Measurements from ENCODE around the gene NXPE3. TPM values are rescaled to one million over a fixed set of nuclear protein-coding genes. Genes with fewer than 3 reads are reported as not detected.
"Not testable (repeated sequence)": the region's sequence is repeated elsewhere in the genome, so short reads cannot be mapped to it uniquely, and the experiment has no call there.

NXPE3 gene
- total RNA-seq, 1 donor from 2014 or later: 11.0 TPM

GRCh38 chr3:101858464-101859030 is 79.5 kb downstream of the NXPE3 start:
- Histone ChIP-seq H3K4me1 (ENCODE audit: control insufficient read depth in 3 of 3, insufficient read depth in 3 of 3, low read length in 3 of 3) (no peaks in the 10 kb centered on the region), H3K9me3 (ENCODE audit: control insufficient read depth in 3 of 3, low read length in 3 of 3) (no peaks in the 10 kb centered on the region), H3K27me3 (ENCODE audit: control insufficient read depth in 3 of 3, insufficient read depth in 3 of 3, low read length in 3 of 3) (no peaks in the 10 kb centered on the region), H3K4me3 (ENCODE audit: low read length in 3 of 3) (no peak overlapping the region), H3K36me3 (ENCODE audit: control insufficient read depth in 3 of 3, insufficient read depth in 3 of 3, low read length in 3 of 3) (peaks cover 32 to 66% (median 61%) of the 10 kb centered on the region in 3 donors), H3K9ac (ENCODE audit: low read depth in 1 of 3, low read length in 3 of 3) (no peak overlapping the region), H3K27ac (ENCODE audit: low read depth, low read length) (no peak overlapping the region)

GRCh38 chr3:101859882-101860448 is 81.0 kb downstream of the NXPE3 start:
- H3K9ac ChIP-seq (ENCODE audit: low read depth in 1 of 3, low read length in 3 of 3): no peak overlapping the region
- H3K27ac ChIP-seq (ENCODE audit: low read depth, low read length): no peak overlapping the region
- no peaks in the 10 kb centered on the region for H3K9me3 ChIP-seq (ENCODE audit: control insufficient read depth in 3 of 3, low read length in 3 of 3)
- H3K27me3 ChIP-seq (ENCODE audit: control insufficient read depth in 3 of 3, insufficient read depth in 3 of 3, low read length in 3 of 3): no peaks in the 10 kb centered on the region
- no peak overlapping the region for H3K4me3 ChIP-seq (ENCODE audit: low read length in 3 of 3)
- no peaks in the 10 kb centered on the region for H3K4me1 ChIP-seq (ENCODE audit: control insufficient read depth in 3 of 3, insufficient read depth in 3 of 3, low read length in 3 of 3)
- H3K36me3 ChIP-seq (ENCODE audit: control insufficient read depth in 3 of 3, insufficient read depth in 3 of 3, low read length in 3 of 3): peaks cover 22 to 52% (median 47%) of the 10 kb centered on the region in 3 donors

GRCh38 chr3:101861212-101861788 is 82.3 kb downstream of the NXPE3 start:
- no peaks in the 10 kb centered on the region for H3K9me3 ChIP-seq (ENCODE audit: control insufficient read depth in 3 of 3, low read length in 3 of 3)
- no peak overlapping the region for H3K27ac ChIP-seq (ENCODE audit: low read depth, low read length)
- no peak overlapping the region for H3K9ac ChIP-seq (ENCODE audit: low read depth in 1 of 3, low read length in 3 of 3)
- H3K36me3 ChIP-seq (ENCODE audit: control insufficient read depth in 3 of 3, insufficient read depth in 3 of 3, low read length in 3 of 3): peaks cover 14 to 42% (median 35%) of the 10 kb centered on the region in 3 donors
- no peaks in the 10 kb centered on the region for H3K27me3 ChIP-seq (ENCODE audit: control insufficient read depth in 3 of 3, insufficient read depth in 3 of 3, low read length in 3 of 3)
- no peak overlapping the region for H3K4me3 ChIP-seq (ENCODE audit: low read length in 3 of 3)
- no peaks in the 10 kb centered on the region for H3K4me1 ChIP-seq (ENCODE audit: control insufficient read depth in 3 of 3, insufficient read depth in 3 of 3, low read length in 3 of 3)

GRCh38 chr3:101861789-101862415 is 82.9 kb downstream of the NXPE3 start:
- Histone ChIP-seq H3K27ac (ENCODE audit: low read depth, low read length) (no peak overlapping the region), H3K9ac (ENCODE audit: low read depth in 1 of 3, low read length in 3 of 3) (no peak overlapping the region), H3K27me3 (ENCODE audit: control insufficient read depth in 3 of 3, insufficient read depth in 3 of 3, low read length in 3 of 3) (no peaks in the 10 kb centered on the region), H3K4me1 (ENCODE audit: control insufficient read depth in 3 of 3, insufficient read depth in 3 of 3, low read length in 3 of 3) (no peaks in the 10 kb centered on the region), H3K4me3 (ENCODE audit: low read length in 3 of 3) (no peak overlapping the region), H3K9me3 (ENCODE audit: control insufficient read depth in 3 of 3, low read length in 3 of 3) (no peaks in the 10 kb centered on the region), H3K36me3 (ENCODE audit: control insufficient read depth in 3 of 3, insufficient read depth in 3 of 3, low read length in 3 of 3) (peaks cover 14 to 37% (median 29%) of the 10 kb centered on the region in 3 donors)

- peaks cover 8 to 30% (median 23%) of the 10 kb centered on the region in 3 donors for H3K36me3 ChIP-seq (ENCODE audit: control insufficient read depth in 3 of 3, insufficient read depth in 3 of 3, low read length in 3 of 3)
- H3K9me3 ChIP-seq (ENCODE audit: control insufficient read depth in 3 of 3, low read length in 3 of 3): no peaks in the 10 kb centered on the region
- no peaks in the 10 kb centered on the region for H3K27me3 ChIP-seq (ENCODE audit: control insufficient read depth in 3 of 3, insufficient read depth in 3 of 3, low read length in 3 of 3)
- no peak overlapping the region for H3K27ac ChIP-seq (ENCODE audit: low read depth, low read length)
- H3K4me1 ChIP-seq (ENCODE audit: control insufficient read depth in 3 of 3, insufficient read depth in 3 of 3, low read length in 3 of 3): no peaks in the 10 kb centered on the region
- no peak overlapping the region for H3K9ac ChIP-seq (ENCODE audit: low read depth in 1 of 3, low read length in 3 of 3)
- H3K4me3 ChIP-seq (ENCODE audit: low read length in 3 of 3): no peak overlapping the region
These were observed 83.6 kb downstream of the NXPE3 start for GRCh38 chr3:101862416-101863165.

- not testable (repeated sequence) for H3K27ac ChIP-seq (ENCODE audit: low read depth, low read length); H3K9ac ChIP-seq (ENCODE audit: low read depth in 1 of 3, low read length in 3 of 3); H3K4me1 ChIP-seq (ENCODE audit: control insufficient read depth in 3 of 3, insufficient read depth in 3 of 3, low read length in 3 of 3); H3K4me3 ChIP-seq (ENCODE audit: low read length in 3 of 3); H3K27me3 ChIP-seq (ENCODE audit: control insufficient read depth in 3 of 3, insufficient read depth in 3 of 3, low read length in 3 of 3); H3K9me3 ChIP-seq (ENCODE audit: control insufficient read depth in 3 of 3, low read length in 3 of 3)
- peaks cover 3 to 14% (median 4%) of the 10 kb centered on the region in 3 donors for H3K36me3 ChIP-seq (ENCODE audit: control insufficient read depth in 3 of 3, insufficient read depth in 3 of 3, low read length in 3 of 3)
These were observed 85.9 kb downstream of the NXPE3 start for GRCh38 chr3:101864926-101865325.

- Histone ChIP-seq H3K9ac (ENCODE audit: low read depth in 1 of 3, low read length in 3 of 3) (no peak overlapping the region), H3K4me1 (ENCODE audit: control insufficient read depth in 3 of 3, insufficient read depth in 3 of 3, low read length in 3 of 3) (peaks cover 0 to 2% (median 0%) of the 10 kb centered on the region in 3 donors), H3K9me3 (ENCODE audit: control insufficient read depth in 3 of 3, low read length in 3 of 3) (no peaks in the 10 kb centered on the region), H3K36me3 (ENCODE audit: control insufficient read depth in 3 of 3, insufficient read depth in 3 of 3, low read length in 3 of 3) (peaks cover 0 to 6% (median 0%) of the 10 kb centered on the region in 3 donors), H3K4me3 (ENCODE audit: low read length in 3 of 3) (no peak overlapping the region), H3K27ac (ENCODE audit: low read depth, low read length) (no peak overlapping the region), H3K27me3 (ENCODE audit: control insufficient read depth in 3 of 3, insufficient read depth in 3 of 3, low read length in 3 of 3) (no peaks in the 10 kb centered on the region)
These were observed 86.9 kb downstream of the NXPE3 start for GRCh38 chr3:101865751-101866509.

- Histone ChIP-seq H3K27ac (ENCODE audit: low read depth, low read length) (no peak overlapping the region), H3K9ac (ENCODE audit: low read depth in 1 of 3, low read length in 3 of 3) (no peak overlapping the region), H3K4me1 (ENCODE audit: control insufficient read depth in 3 of 3, insufficient read depth in 3 of 3, low read length in 3 of 3) (peaks cover 0 to 2% (median 0%) of the 10 kb centered on the region in 3 donors), H3K27me3 (ENCODE audit: control insufficient read depth in 3 of 3, insufficient read depth in 3 of 3, low read length in 3 of 3) (no peaks in the 10 kb centered on the region), H3K36me3 (ENCODE audit: control insufficient read depth in 3 of 3, insufficient read depth in 3 of 3, low read length in 3 of 3) (no peaks in the 10 kb centered on the region), H3K9me3 (ENCODE audit: control insufficient read depth in 3 of 3, low read length in 3 of 3) (no peaks in the 10 kb centered on the region), H3K4me3 (ENCODE audit: low read length in 3 of 3) (no peak overlapping the region)
These were observed 88.5 kb downstream of the NXPE3 start for GRCh38 chr3:101867511-101867910.

- no peaks in the 10 kb centered on the region for H3K36me3 ChIP-seq (ENCODE audit: control insufficient read depth in 3 of 3, insufficient read depth in 3 of 3, low read length in 3 of 3)
These were observed 89.0 kb downstream of the NXPE3 start for GRCh38 chr3:101867996-101868395.

More at GRCh38 chr3:101867996-101868395, 89.0 kb downstream of the NXPE3 start:
- Histone ChIP-seq H3K4me1 (ENCODE audit: control insufficient read depth in 3 of 3, insufficient read depth in 3 of 3, low read length in 3 of 3) (peaks cover 0 to 2% (median 0%) of the 10 kb centered on the region in 3 donors), H3K27ac (ENCODE audit: low read depth, low read length) (no peak overlapping the region), H3K27me3 (ENCODE audit: control insufficient read depth in 3 of 3, insufficient read depth in 3 of 3, low read length in 3 of 3) (no peaks in the 10 kb centered on the region), H3K4me3 (ENCODE audit: low read length in 3 of 3) (no peak overlapping the region), H3K9ac (ENCODE audit: low read depth in 1 of 3, low read length in 3 of 3) (no peak overlapping the region), H3K9me3 (ENCODE audit: control insufficient read depth in 3 of 3, low read length in 3 of 3) (no peaks in the 10 kb centered on the region)
